Activated CD4-positive, alpha-beta memory T cell treated with anti-CD3 and anti-CD28 coated beads, Interleukin-2, amount 10 ng/mL, durations not matched to agents 7 days and 5 days (primary cell): Measurements from ENCODE around the gene CXCL6. TPM values are rescaled to one million over a fixed set of nuclear protein-coding genes. Genes with fewer than 3 reads are reported as not detected.

ENCODE experiments used
- CTCF ChIA-PET: fragments of 350-600 bp; sonication (Branson Sonifier 250); formaldehyde crosslinking; loops from one replicate; lab custom pipeline; 2021; ENCODE audit warnings: antibody characterized with exemption, inconsistent platforms; lab: Charles Lee
- POLR2A ChIA-PET: fragments of 350-600 bp; sonication (Branson Sonifier 250); formaldehyde crosslinking; loops from one replicate; lab custom pipeline; 2021; ENCODE audit warnings: antibody characterized with exemption; lab: Charles Lee
- DNase-seq: peaks from one replicate; pipeline ENCODE4 v3.0.0-alpha.2; 2020
- H3K27ac Mint-ChIP-seq: one replicate; pipeline ENCODE4 v1.8.0; 2021; ENCODE audit warnings: mild to moderate bottlenecking, mixed read lengths
- H3K27me3 Mint-ChIP-seq: one replicate; pipeline ENCODE4 v1.8.0; 2021; ENCODE audit warnings: mixed read lengths
- H3K36me3 Mint-ChIP-seq: one replicate; pipeline ENCODE4 v1.8.0; 2021; ENCODE audit warnings: low read depth, mixed read lengths
- H3K4me1 Mint-ChIP-seq: one replicate; pipeline ENCODE4 v1.8.0; 2021; ENCODE audit warnings: mixed read lengths
- H3K4me3 Mint-ChIP-seq: one replicate; pipeline ENCODE4 v1.8.0; 2021; ENCODE audit warnings: mild to moderate bottlenecking, mixed read lengths
- H3K9me3 Mint-ChIP-seq: one replicate; pipeline ENCODE4 v1.8.0; 2021; ENCODE audit warnings: mixed read lengths
- total RNA-seq, 2 experiments: library from RNA; stranded (reverse); gene quantifications; one replicate each; pipeline ENCODE4 v1.2.3, GENCODE V29; 2021

The CXCL6 gene
- total RNA-seq, 2 experiments from 2014 or later = not detected

GRCh38 chr4:73848183-73848777, 11.8 kb downstream of the CXCL6 start:
- CTCF ChIA-PET = no interaction called here
- no peaks in the 10 kb centered on the region for H3K9me3 Mint-ChIP-seq
- no peaks in the 10 kb centered on the region for H3K27me3 Mint-ChIP-seq
- H3K4me3 Mint-ChIP-seq = no peak overlapping the region
- no peak overlapping the region for H3K27ac Mint-ChIP-seq
- POLR2A ChIA-PET = no interaction called here
- H3K36me3 Mint-ChIP-seq = no peaks in the 10 kb centered on the region
- H3K4me1 Mint-ChIP-seq = no peaks in the 10 kb centered on the region
- no peak for DNase-seq

- POLR2A ChIA-PET = no interaction called here
- CTCF ChIA-PET = no interaction called here
- no peak overlapping the region for H3K4me3 Mint-ChIP-seq
- H3K4me1 Mint-ChIP-seq = no peaks in the 10 kb centered on the region
- no peaks in the 10 kb centered on the region for H3K36me3 Mint-ChIP-seq
- peaks cover 3% of the 10 kb centered on the region for H3K27me3 Mint-ChIP-seq
- DNase-seq = no peak
- no peak overlapping the region for H3K27ac Mint-ChIP-seq
- no peaks in the 10 kb centered on the region for H3K9me3 Mint-ChIP-seq
Measured at GRCh38 chr4:73850261-73850970, 13.9 kb downstream of the CXCL6 start.

DNA sequence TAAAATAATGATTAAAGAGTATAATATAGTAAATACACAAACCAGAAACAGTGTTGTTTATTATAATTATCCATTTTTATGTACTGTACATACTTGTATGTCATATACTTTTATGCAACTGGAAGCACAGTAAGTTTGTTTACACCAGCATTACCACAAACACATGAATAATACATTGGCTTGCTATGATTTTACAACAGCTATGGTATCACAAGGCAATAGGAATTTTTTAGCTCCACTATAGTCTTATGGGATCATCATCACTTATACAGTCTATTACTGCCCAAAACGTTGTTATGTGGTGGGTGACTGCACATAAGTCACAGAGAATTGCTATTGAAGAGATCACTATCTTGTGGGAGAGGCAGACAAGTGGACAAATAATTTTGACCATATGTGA, 14.8 kb downstream of the CXCL6 start:
- no peak overlapping the region for H3K27ac Mint-ChIP-seq
- no peaks in the 10 kb centered on the region for H3K9me3 Mint-ChIP-seq
- no peaks in the 10 kb centered on the region for H3K4me1 Mint-ChIP-seq
- H3K27me3 Mint-ChIP-seq = peaks cover 3% of the 10 kb centered on the region
- H3K36me3 Mint-ChIP-seq = no peaks in the 10 kb centered on the region
- no peak overlapping the region for H3K4me3 Mint-ChIP-seq
- POLR2A ChIA-PET = no interaction called here
- DNase-seq = no peak
- CTCF ChIA-PET = no interaction called here

DNA sequence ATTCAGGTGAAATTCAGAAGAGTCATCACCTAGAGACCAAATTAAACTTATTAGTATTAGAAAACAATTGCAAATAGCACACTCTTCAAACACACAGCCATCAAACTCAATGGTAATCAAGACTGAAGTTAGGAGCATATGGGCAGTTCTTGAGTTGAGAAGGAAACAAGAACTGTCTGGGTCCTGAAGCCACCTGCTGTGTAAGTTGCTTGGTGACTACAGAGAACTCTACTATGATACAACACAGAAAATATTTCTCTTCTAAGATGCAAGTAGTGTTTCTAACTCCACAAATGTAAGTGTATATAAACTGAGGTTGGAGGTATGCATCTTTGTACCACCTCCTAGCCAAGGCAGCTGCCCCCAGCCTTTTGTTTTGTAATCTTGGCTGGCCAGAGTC, 16.3 kb downstream of the CXCL6 start:
- Mint-ChIP-seq H3K27ac (no peak overlapping the region), H3K4me1 (no peaks in the 10 kb centered on the region), H3K4me3 (no peak overlapping the region), H3K36me3 (no peaks in the 10 kb centered on the region), H3K27me3 (peaks cover 3% of the 10 kb centered on the region), H3K9me3 (no peaks in the 10 kb centered on the region)
- ChIA-PET CTCF (no interaction called here), POLR2A (no interaction called here)
- no peak for DNase-seq

GRCh38 chr4:73853246-73853704, 16.8 kb downstream of the CXCL6 start, which contains the start of gene PF4V1:
TSS of gene PF4V1 (plus strand) at chr4:73853296. CDS start at chr4:73853363, 67 bp downstream.
- H3K9me3 Mint-ChIP-seq = no peaks in the 10 kb centered on the region
- ChIA-PET CTCF (no interaction called here), POLR2A (no interaction called here)
- DNase-seq = no peak
- H3K4me3 Mint-ChIP-seq = no peak within 1 kb of the TSS
- no peaks in the 10 kb centered on the region for H3K36me3 Mint-ChIP-seq
- peaks cover 3% of the 10 kb centered on the region for H3K27me3 Mint-ChIP-seq
- no peaks in the 10 kb centered on the region for H3K4me1 Mint-ChIP-seq
- H3K27ac Mint-ChIP-seq = no peak within 1 kb of the TSS

DNA sequence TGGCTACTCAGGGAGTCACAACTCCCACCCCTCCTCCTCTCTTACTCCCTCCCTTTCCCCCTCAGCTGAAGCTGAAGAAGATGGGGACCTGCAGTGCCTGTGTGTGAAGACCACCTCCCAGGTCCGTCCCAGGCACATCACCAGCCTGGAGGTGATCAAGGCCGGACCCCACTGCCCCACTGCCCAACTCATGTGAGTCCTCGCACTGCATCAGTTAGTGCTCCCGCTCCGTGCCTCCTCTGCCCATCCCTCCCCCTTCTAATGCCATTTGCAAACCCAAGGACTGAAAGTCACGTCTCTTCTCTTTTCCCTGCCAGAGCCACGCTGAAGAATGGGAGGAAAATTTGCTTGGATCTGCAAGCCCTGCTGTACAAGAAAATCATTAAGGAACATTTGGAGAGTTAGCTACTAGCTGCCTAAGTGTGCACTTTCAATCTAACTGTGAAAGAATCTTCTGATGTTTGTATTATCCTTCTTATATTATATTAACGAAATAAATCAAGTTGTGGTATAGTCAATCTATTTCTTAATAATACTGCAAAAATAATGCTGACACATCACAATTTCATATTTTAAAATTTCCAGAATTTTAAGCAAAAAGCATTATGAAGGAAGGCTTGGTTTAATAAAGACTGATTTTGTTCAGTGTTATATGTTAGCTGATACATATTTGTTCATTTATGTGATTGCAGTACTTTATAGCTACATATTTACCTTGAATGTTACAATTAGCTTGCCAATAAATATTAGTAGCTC, 17.4 kb downstream of the CXCL6 start:
- POLR2A ChIA-PET = no interaction called here
- H3K4me1 Mint-ChIP-seq = no peaks in the 10 kb centered on the region

GRCh38 chr4:73855406-73855805, 18.9 kb downstream of the CXCL6 start:
- CTCF ChIA-PET = no interaction called here
- H3K27me3 Mint-ChIP-seq = peaks cover 3% of the 10 kb centered on the region
- no peaks in the 10 kb centered on the region for H3K36me3 Mint-ChIP-seq
- no peak for DNase-seq
- H3K4me1 Mint-ChIP-seq = no peaks in the 10 kb centered on the region
- no peaks in the 10 kb centered on the region for H3K9me3 Mint-ChIP-seq
- H3K4me3 Mint-ChIP-seq = no peak overlapping the region
- POLR2A ChIA-PET = no interaction called here
- no peak overlapping the region for H3K27ac Mint-ChIP-seq

More for the DNA sequence above, 17.4 kb downstream of the CXCL6 start:
- Mint-ChIP-seq H3K27ac (no peak overlapping the region), H3K36me3 (no peaks in the 10 kb centered on the region), H3K27me3 (peaks cover 3% of the 10 kb centered on the region), H3K9me3 (no peaks in the 10 kb centered on the region), H3K4me3 (no peak overlapping the region)
- CTCF ChIA-PET = no interaction called here
- no peak for DNase-seq

- H3K27me3 Mint-ChIP-seq = peaks cover 3% of the 10 kb centered on the region
- H3K27ac Mint-ChIP-seq = no peak overlapping the region
- H3K4me3 Mint-ChIP-seq = no peak overlapping the region
- no peak for DNase-seq
- no peaks in the 10 kb centered on the region for H3K9me3 Mint-ChIP-seq
- CTCF ChIA-PET = no interaction called here
- POLR2A ChIA-PET = no interaction called here
- no peaks in the 10 kb centered on the region for H3K36me3 Mint-ChIP-seq
- H3K4me1 Mint-ChIP-seq = no peaks in the 10 kb centered on the region
Measured at GRCh38 chr4:73856518-73856917, 20.0 kb downstream of the CXCL6 start.

- no peak for DNase-seq
- no peak overlapping the region for H3K4me3 Mint-ChIP-seq
- no peaks in the 10 kb centered on the region for H3K9me3 Mint-ChIP-seq
- CTCF ChIA-PET = no interaction called here
- H3K27me3 Mint-ChIP-seq = no peaks in the 10 kb centered on the region
- no peak overlapping the region for H3K27ac Mint-ChIP-seq
- no peaks in the 10 kb centered on the region for H3K36me3 Mint-ChIP-seq
- no peaks in the 10 kb centered on the region for H3K4me1 Mint-ChIP-seq
- POLR2A ChIA-PET = no interaction called here
Measured at GRCh38 chr4:73859614-73860088, 23.2 kb downstream of the CXCL6 start.

GRCh38 chr4:73860181-73860580, 23.7 kb downstream of the CXCL6 start:
- CTCF ChIA-PET = no interaction called here
- H3K9me3 Mint-ChIP-seq = no peaks in the 10 kb centered on the region
- H3K4me1 Mint-ChIP-seq = no peaks in the 10 kb centered on the region
- POLR2A ChIA-PET = no interaction called here
- no peak overlapping the region for H3K4me3 Mint-ChIP-seq
- DNase-seq = no peak
- H3K27me3 Mint-ChIP-seq = no peaks in the 10 kb centered on the region
- no peak overlapping the region for H3K27ac Mint-ChIP-seq
- H3K36me3 Mint-ChIP-seq = no peaks in the 10 kb centered on the region

DNA sequence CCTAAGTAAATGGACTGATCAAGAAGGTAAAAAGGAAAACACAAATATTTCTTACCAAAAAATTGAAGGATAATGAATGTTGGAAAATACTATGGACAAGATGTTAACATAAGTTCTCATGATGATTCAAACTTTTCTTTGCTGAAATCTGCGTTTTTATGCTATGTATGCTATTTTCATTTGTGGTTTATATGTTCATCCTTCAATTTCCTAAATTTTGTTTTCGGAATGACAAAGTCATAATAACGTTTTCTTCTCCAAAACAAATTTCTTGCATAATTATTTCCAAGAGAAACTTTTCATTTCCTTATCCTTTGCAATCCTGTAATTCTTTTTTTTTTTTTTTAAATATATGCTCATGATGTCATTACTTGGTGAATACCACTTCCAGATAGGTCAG, 24.4 kb downstream of the CXCL6 start:
- Mint-ChIP-seq H3K4me1 (no peaks in the 10 kb centered on the region), H3K27ac (no peak overlapping the region), H3K36me3 (no peaks in the 10 kb centered on the region), H3K4me3 (no peak overlapping the region), H3K9me3 (no peaks in the 10 kb centered on the region), H3K27me3 (no peaks in the 10 kb centered on the region)
- ChIA-PET POLR2A (no interaction called here), CTCF (interaction anchor here (0.6 kb wide), 1 partner anchor 19 kb away, joined by 3 read pairs; no protein-coding TSS in a partner anchor)
- DNase-seq = no peak

DNA sequence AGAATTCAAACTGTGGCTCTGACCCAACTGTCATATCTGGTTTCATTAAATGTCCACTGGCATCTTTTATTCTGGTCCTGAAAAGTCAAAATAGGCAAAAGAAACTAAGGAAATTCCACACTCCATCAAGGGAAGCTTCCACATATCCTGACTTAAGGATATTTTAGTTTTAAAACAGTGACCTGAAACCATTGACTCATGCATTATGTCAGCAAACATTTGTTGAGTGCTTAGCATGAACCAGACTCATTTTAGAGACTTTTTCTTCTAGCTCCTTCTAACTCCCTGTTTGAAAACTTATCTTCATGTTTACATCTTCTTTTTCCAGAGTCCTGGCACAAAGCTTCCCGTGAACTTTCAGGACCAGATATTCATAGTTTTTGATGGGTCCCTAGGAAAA, 25.8 kb downstream of the CXCL6 start:
- no peak overlapping the region for H3K4me3 Mint-ChIP-seq
- no peaks in the 10 kb centered on the region for H3K27me3 Mint-ChIP-seq
- ChIA-PET CTCF (no interaction called here), POLR2A (no interaction called here)
- no peaks in the 10 kb centered on the region for H3K36me3 Mint-ChIP-seq
- H3K9me3 Mint-ChIP-seq = no peaks in the 10 kb centered on the region
- no peak for DNase-seq
- H3K27ac Mint-ChIP-seq = no peak overlapping the region
- H3K4me1 Mint-ChIP-seq = no peaks in the 10 kb centered on the region

DNA sequence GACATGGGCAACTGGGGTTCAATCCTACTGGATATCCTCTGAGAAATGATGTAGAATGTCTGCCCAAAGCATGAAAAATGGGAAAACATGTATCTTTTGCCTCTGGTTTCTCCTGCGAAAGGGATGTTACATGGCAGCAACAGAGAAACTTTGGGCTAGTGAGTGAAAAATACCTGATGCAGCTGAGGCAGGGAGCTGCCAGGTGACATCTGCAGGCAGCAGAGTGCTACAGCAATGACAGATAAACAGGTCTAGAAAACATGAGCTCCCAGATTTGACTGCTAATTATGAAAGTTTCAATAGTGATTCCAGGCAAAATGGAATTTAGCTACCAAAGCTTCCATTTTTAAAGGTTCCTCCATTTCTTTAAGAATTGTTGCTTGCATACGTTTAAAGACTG, 27.9 kb downstream of the CXCL6 start:
- ChIA-PET POLR2A (no interaction called here), CTCF (no interaction called here)
- Mint-ChIP-seq H3K27me3 (peaks cover 7% of the 10 kb centered on the region), H3K4me3 (no peak overlapping the region), H3K27ac (no peak overlapping the region), H3K9me3 (no peaks in the 10 kb centered on the region), H3K4me1 (no peaks in the 10 kb centered on the region), H3K36me3 (no peaks in the 10 kb centered on the region)
- no peak for DNase-seq
